HepG2 (cell line): ENCODE results near the gene DGCR8. TPM values are rescaled to one million over a fixed set of nuclear protein-coding genes. Genes with fewer than 3 reads are reported as not detected.

Experiments
- ATAC-seq: fragments of 200-7000 bp; cut with Tn5 transposase; 3 replicates; pipeline ENCODE4 v1.9.1; 2020; ENCODE audit warnings: mild to moderate bottlenecking, moderate library complexity
- BruUV-seq: library from RNA; stranded (reverse); fragments of 400-500 nt; replicated peaks from 2 replicates; lab custom pipeline; 2021; lab: Mats Ljungman, UMichigan
- CTCF ChIA-PET: fragments of 300-600 bp; formaldehyde crosslinking; extraction: SDS; loops from one replicate; lab custom pipeline; 2021; ENCODE audit warnings: low total read pairs, inconsistent platforms, low intra/inter-chr PET ratio; lab: Yijun Ruan, JAX
- POLR2A ChIA-PET: fragments of 350-600 bp; sonication (Branson Sonifier 250); formaldehyde crosslinking; loops from one replicate; lab custom pipeline; 2020; ENCODE audit warnings: antibody characterized with exemption, inconsistent platforms; lab: Yijun Ruan, JAX
- DNase-seq: peaks from one replicate; pipeline ENCODE4 v3.0.0-alpha.2; 2015; ENCODE audit warnings: low spot score
- FAIRE-seq: peaks from 3 replicates; lab custom pipeline; 2011; peaks lifted over from hg19 to GRCh38; lab: Jason Lieb, UNC
- H2AFZ ChIP-seq: one replicate; pipeline ENCODE4 v1.6.1; 2011; ENCODE audit warnings: low read length, inconsistent platforms
- H3K27ac ChIP-seq: fragments of 300-600 bp; 3 replicates; pipeline ENCODE4 v1.8.0; 2011; ENCODE audit warnings: mixed run types, mild to moderate bottlenecking, mixed read lengths, low read length, inconsistent platforms; ENCODE audit not compliant: insufficient read depth; ENCODE audit errors: extremely low read length
- H3K27me3 ChIP-seq, 2 experiments: fragments of 200-600 bp in 1 of 2; 2 replicates in 1 of 2; 3 replicates in 1 of 2; pipeline versions ENCODE4 v1.6.0 to v1.8.0; 2011; ENCODE audit warnings: low read length in 2 of 2, mild to moderate bottlenecking in 2 of 2, moderate library complexity in 2 of 2, inconsistent platforms in 1 of 2; ENCODE audit not compliant: insufficient read depth in 2 of 2, control insufficient read depth in 1 of 2
- H3K36me3 ChIP-seq, 2 experiments: fragments of 200-600 bp in 1 of 2; replicated peaks in 1 of 2; 2 replicates in 1 of 2; 3 replicates in 1 of 2; pipeline versions ENCODE4 v1.5.1 to v1.8.0; 2011; ENCODE audit warnings: low read length in 2 of 2, inconsistent platforms in 1 of 2; ENCODE audit not compliant: insufficient read depth in 2 of 2, control insufficient read depth in 1 of 2
- H3K4me1 ChIP-seq: 2 replicates; pipeline ENCODE4 v1.5.1; 2012; ENCODE audit warnings: low read length, inconsistent platforms; ENCODE audit not compliant: insufficient read depth
- H3K4me2 ChIP-seq: 2 replicates; pipeline ENCODE4 v1.6.0; 2011; ENCODE audit warnings: low read depth, low read length, inconsistent platforms
- H3K4me3 ChIP-seq, 3 experiments: fragments of 200-600 bp in 1 of 3; sonication (generic), shearing (Covaris generic) in 1 of 3; replicated peaks in 1 of 3; 2 replicates each; pipeline ENCODE4 v1.5.1; 2011 to 2016; ENCODE audit warnings: low read length in 3 of 3, inconsistent platforms in 2 of 3, low read depth in 2 of 3, mild to moderate bottlenecking in 2 of 3, control low read depth in 1 of 3, mixed read lengths in 1 of 3; ENCODE audit not compliant: insufficient read depth in 1 of 3
- H3K79me2 ChIP-seq: one replicate; pipeline ENCODE4 v1.6.1; 2011; ENCODE audit warnings: low read length, inconsistent platforms; ENCODE audit not compliant: insufficient read depth
- H3K9ac ChIP-seq: 2 replicates; pipeline ENCODE4 v1.6.0; 2011; ENCODE audit warnings: mild to moderate bottlenecking, low read depth, low read length, inconsistent platforms; ENCODE audit not compliant: insufficient read depth
- H3K9me3 ChIP-seq: 2 replicates; pipeline ENCODE4 v1.5.1; 2012; ENCODE audit warnings: mild to moderate bottlenecking, low read length
- H4K20me1 ChIP-seq: 2 replicates; pipeline ENCODE4 v1.6.0; 2011; ENCODE audit warnings: inconsistent platforms, mild to moderate bottlenecking, low read length, moderate library complexity; ENCODE audit not compliant: insufficient read depth
- ATRX ChIP-seq: sonication (generic); formaldehyde crosslinking; IDR thresholded peaks from 2 replicates; pipeline ENCODE4 v1.4.0; 2020; ENCODE audit warnings: missing genetic modification reagents, borderline replicate concordance
- CAMTA2 ChIP-seq: sonication (generic); formaldehyde crosslinking; IDR thresholded peaks from 2 replicates; pipeline ENCODE4 v1.4.0; 2020; ENCODE audit warnings: mild to moderate bottlenecking, missing genetic modification reagents, borderline replicate concordance
- DMTF1 ChIP-seq: sonication (generic); formaldehyde crosslinking; IDR thresholded peaks from 2 replicates; pipeline ENCODE4 v1.4.0; 2020; ENCODE audit warnings: mild to moderate bottlenecking, missing genetic modification reagents
- HNRNPL ChIP-seq: fragments of 200-400 bp; formaldehyde crosslinking; IDR thresholded peaks from 2 replicates; pipeline ENCODE4 v1.6.1; 2017; ENCODE audit warnings: mild to moderate bottlenecking, low read depth, low read length
- MBD4 ChIP-seq: IDR thresholded peaks from 2 replicates; pipeline ENCODE4 v1.6.1; 2012; ENCODE audit warnings: low read length, inconsistent platforms, borderline replicate concordance
- SNAPC5 ChIP-seq: sonication (generic); formaldehyde crosslinking; IDR thresholded peaks from 2 replicates; pipeline ENCODE4 v1.8.1; 2023; ENCODE audit warnings: mild to moderate bottlenecking, missing genetic modification reagents, borderline replicate concordance
- YY1 ChIP-seq: IDR thresholded peaks from 2 replicates; pipeline ENCODE4 v1.6.1; 2011; ENCODE audit warnings: low read length, low read depth, moderate library complexity, mild to moderate bottlenecking; ENCODE audit not compliant: insufficient read depth, insufficient replicate concordance
- ZBTB20 ChIP-seq: sonication (generic); formaldehyde crosslinking; IDR thresholded peaks from 2 replicates; pipeline ENCODE4 v1.8.1; 2023; ENCODE audit warnings: missing genetic modification reagents, low read depth, mild to moderate bottlenecking, borderline replicate concordance
- ZFX ChIP-seq: sonication (generic); formaldehyde crosslinking; IDR thresholded peaks from 2 replicates; pipeline ENCODE4 v1.4.0; 2020; ENCODE audit warnings: mild to moderate bottlenecking, low read depth, missing genetic modification reagents, moderate library complexity
- ZFY ChIP-seq: sonication (generic); formaldehyde crosslinking; IDR thresholded peaks from 2 replicates; pipeline ENCODE4 v1.4.0; 2020; ENCODE audit warnings: missing genetic modification reagents
- ZMYM3 ChIP-seq: sonication (generic); formaldehyde crosslinking; IDR thresholded peaks from 2 replicates; pipeline ENCODE4 v1.5.1; 2020; ENCODE audit warnings: mild to moderate bottlenecking, missing genetic modification reagents
- ZNF572 ChIP-seq: sonication (generic); formaldehyde crosslinking; IDR thresholded peaks from 2 replicates; pipeline ENCODE4 v1.5.1; 2020; ENCODE audit warnings: mild to moderate bottlenecking, missing genetic modification reagents
- ZNF678 ChIP-seq: sonication (generic); formaldehyde crosslinking; IDR thresholded peaks from 2 replicates; pipeline ENCODE4 v1.4.0; 2020; ENCODE audit warnings: mild to moderate bottlenecking, missing genetic modification reagents
- ZSCAN31 ChIP-seq: sonication (generic); formaldehyde crosslinking; IDR thresholded peaks from 2 replicates; pipeline ENCODE4 v1.5.0; 2020; ENCODE audit warnings: low read depth, mild to moderate bottlenecking, missing genetic modification reagents
- WGBS: methylation state at CpG from one replicate; pipeline ENCODE4 v1.1.6; 2017; ENCODE audit warnings: low lambda C conversion rate; 5-methylcytosine and 5-hydroxymethylcytosine counted together
- in situ Hi-C: cut with HindIII; loops from 2 replicates; pipeline ENCODE4 v1.10.0; 2017; ENCODE audit warnings: low pct_unique_long_range_greater_than_20kb; ENCODE audit not compliant: extremely low pct_ligation_motif_present
- intact Hi-C: fragments of 100-400 bp; cut with micrococcal nuclease; formaldehyde crosslinking; loops from one replicate; pipeline ENCODE4 v1.10.0; 2022; ENCODE audit not compliant: unreplicated experiment
- polyA plus RNA-seq, 8 experiments: library from polyadenylated mRNA; depleted of rRNA in 3 of 8; stranded (reverse) in 7 of 8; unstranded in 1 of 8; fragments of >200 nt; fragmentation: Illumina TruSeq in 4 of 8; extraction: Trizol in 4 of 8; gene quantifications; 2 replicates each; pipeline versions ENCODE4 v1.2.1 to v1.2.3, GENCODE V29; 2011 to 2016; ENCODE audit warnings: low read depth in 4 of 8, missing spikeins in 1 of 8, mixed read lengths in 1 of 8; ENCODE audit not compliant: insufficient read depth in 1 of 8
- total RNA-seq, 5 experiments: library from RNA; depleted of rRNA; stranded (reverse); fragments of >200 nt; fragmentation: Illumina TruSeq; extraction: Trizol; gene quantifications; 2 replicates each; pipeline ENCODE4 v1.2.3, GENCODE V29; 2016; ENCODE audit warnings: low read depth in 1 of 5
- TF ChIP-seq, protein P1 (sequence below): sonication (generic); formaldehyde crosslinking; IDR thresholded peaks from 2 replicates; pipeline ENCODE4 v1.4.0; 2020; ENCODE audit warnings: missing genetic modification reagents, borderline replicate concordance

The DGCR8 gene
- total and polyA plus RNA-seq, 2 of the 13 experiments (the other 11 are each of a cell fraction or from before 2014, with no cell fraction given), result 10.2 to 23.2 TPM

- no peak overlapping the region for H3K27ac ChIP-seq
- ChIA-PET POLR2A (no interaction called here), CTCF (no interaction called here)
- DNase-seq (no peak), FAIRE-seq (no peak), ATAC-seq (no peak)
- no peaks in the 10 kb centered on the region for H3K79me2 ChIP-seq
- no peaks in the 10 kb centered on the region for H3K9me3 ChIP-seq
- H3K4me3 ChIP-seq, result no peak overlapping the region
- H3K4me2 ChIP-seq, result no peak overlapping the region
- TF ChIP-seq SNAPC5 (CRISPR knock-in tag) (no peak), ZSCAN31 (CRISPR knock-in tag) (no peak), ZBTB20 (CRISPR knock-in tag) (no peak), MBD4 (no peak), CAMTA2 (no peak), HNRNPL (no peak), ATRX (CRISPR knock-in tag) (no peak), DMTF1 (CRISPR knock-in tag) (no peak), YY1 (no peak), ZMYM3 (CRISPR knock-in tag) (no peak), ZFY (CRISPR knock-in tag) (no peak), ZNF678 (CRISPR knock-in tag) (no peak), ZFX (CRISPR knock-in tag) (no peak), ZNF572 (CRISPR knock-in tag) (no peak)
- TF ChIP-seq, protein P1, sequence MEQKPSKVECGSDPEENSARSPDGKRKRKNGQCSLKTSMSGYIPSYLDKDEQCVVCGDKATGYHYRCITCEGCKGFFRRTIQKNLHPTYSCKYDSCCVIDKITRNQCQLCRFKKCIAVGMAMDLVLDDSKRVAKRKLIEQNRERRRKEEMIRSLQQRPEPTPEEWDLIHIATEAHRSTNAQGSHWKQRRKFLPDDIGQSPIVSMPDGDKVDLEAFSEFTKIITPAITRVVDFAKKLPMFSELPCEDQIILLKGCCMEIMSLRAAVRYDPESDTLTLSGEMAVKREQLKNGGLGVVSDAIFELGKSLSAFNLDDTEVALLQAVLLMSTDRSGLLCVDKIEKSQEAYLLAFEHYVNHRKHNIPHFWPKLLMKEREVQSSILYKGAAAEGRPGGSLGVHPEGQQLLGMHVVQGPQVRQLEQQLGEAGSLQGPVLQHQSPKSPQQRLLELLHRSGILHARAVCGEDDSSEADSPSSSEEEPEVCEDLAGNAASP (CRISPR knock-in tag), result no peak
- BruUV-seq, result no TSS peak
- intact Hi-C loops, result loop anchor here (10.0 kb wide), 1 partner anchor 57 kb away; the partner anchor contains the start of gene ARVCF
- H3K4me1 ChIP-seq, result no peaks in the 10 kb centered on the region
- H4K20me1 ChIP-seq, result no peaks in the 10 kb centered on the region
- H2AFZ ChIP-seq, result no peak overlapping the region
- no peaks in the 10 kb centered on the region; a peak in 1 of 5 replicates for H3K27me3 ChIP-seq
- no peaks in the 10 kb centered on the region for H3K36me3 ChIP-seq
- in situ Hi-C loops, result no loop called here
- WGBS, result 65% methylated on average over 8 of the region's 8 CpGs
- no peak overlapping the region for H3K9ac ChIP-seq
Observed at GRCh38 chr22:20071524-20071972, 8.5 kb upstream of the DGCR8 start.
